ENCODE measurements around the gene ROBO1.

- TF ChIP-seq CTCF (IDR thresholded peaks at IDR 0.05; ENCODE audit: insufficient read depth, low read depth, low read length) = no peak
- no peak for TF ChIP-seq EZH2 (IDR thresholded peaks at IDR 0.05; ENCODE audit: insufficient read depth, low read length)
Observed at GRCh38 chr3:78823434-78823833, 944.4 kb downstream of the ROBO1 start.
